Endothelial cell (in vitro differentiated cells): Measurements from ENCODE around the gene SMIM29. TPM values are rescaled to one million over a fixed set of nuclear protein-coding genes. Genes with fewer than 3 reads are reported as not detected.
"Not testable (repeated sequence)": the region's sequence is repeated elsewhere in the genome, so short reads cannot be mapped to it uniquely, and the experiment has no call there.

ENCODE experiments used
- DNase-seq: peaks from one replicate; pipeline ENCODE4 v3.0.0; 2021; ENCODE audit warnings: low spot score
- H3K27ac Mint-ChIP-seq: one replicate; pipeline ENCODE4 v1.8.0; 2021; ENCODE audit warnings: mixed read lengths, inconsistent platforms; ENCODE audit not compliant: unreplicated experiment
- H3K27me3 Mint-ChIP-seq: one replicate; pipeline ENCODE4 v1.8.0; 2021; ENCODE audit warnings: mild to moderate bottlenecking, moderate library complexity, mixed read lengths, inconsistent platforms; ENCODE audit not compliant: unreplicated experiment
- H3K36me3 Mint-ChIP-seq: one replicate; pipeline ENCODE4 v1.8.0; 2021; ENCODE audit warnings: mild to moderate bottlenecking, low read depth, mixed read lengths, inconsistent platforms; ENCODE audit not compliant: unreplicated experiment
- H3K4me1 Mint-ChIP-seq: one replicate; pipeline ENCODE4 v1.8.0; 2021; ENCODE audit warnings: mild to moderate bottlenecking, mixed read lengths, inconsistent platforms; ENCODE audit not compliant: unreplicated experiment
- H3K4me3 Mint-ChIP-seq: one replicate; pipeline ENCODE4 v1.8.0; 2021; ENCODE audit warnings: mild to moderate bottlenecking, mixed read lengths, inconsistent platforms; ENCODE audit not compliant: unreplicated experiment
- H3K9me3 Mint-ChIP-seq: one replicate; pipeline ENCODE4 v1.8.0; 2021; ENCODE audit warnings: mixed read lengths, inconsistent platforms; ENCODE audit not compliant: unreplicated experiment
- CTCF ChIP-seq: fragments of 200-600 bp; sonication (generic); IDR thresholded peaks from one replicate; pipeline ENCODE4 v1.5.0; 2021; ENCODE audit warnings: antibody characterized with exemption; ENCODE audit not compliant: unreplicated experiment
- total RNA-seq: library from RNA; stranded (reverse); fragmentation: NEBNext Ultra II Directional; extraction: Animal tissue kit (Norgen Biotek cat#: 25700); gene quantifications from one replicate; pipeline ENCODE4 v1.2.1, GENCODE V29; 2021; ENCODE audit not compliant: unreplicated experiment

Gene SMIM29
- total RNA-seq, 1 donor from 2014 or later, result 44.3 TPM

GRCh38 chr6:34267746-34268145 lies 18.9 kb upstream of the SMIM29 start:
- H3K36me3 Mint-ChIP-seq, result peaks cover 24% of the 10 kb centered on the region
- no peaks in the 10 kb centered on the region for H3K9me3 Mint-ChIP-seq
- peaks cover 4% of the 10 kb centered on the region for H3K27me3 Mint-ChIP-seq
- H3K27ac Mint-ChIP-seq, result no peak overlapping the region
- no peak for TF ChIP-seq CTCF
- no peak overlapping the region for H3K4me3 Mint-ChIP-seq
- peaks cover 11% of the 10 kb centered on the region for H3K4me1 Mint-ChIP-seq
- no peak for DNase-seq

GRCh38 chr6:34263484-34263883 lies 14.7 kb upstream of the SMIM29 start:
- H3K9me3 Mint-ChIP-seq, H3K4me1 Mint-ChIP-seq, H3K27ac Mint-ChIP-seq, DNase-seq, H3K27me3 Mint-ChIP-seq: not testable (repeated sequence)
- Mint-ChIP-seq H3K36me3 (peaks cover 31% of the 10 kb centered on the region), H3K4me3 (peak overlapping the region; percentile 51)

GRCh38 chr6:34260576-34261267 lies 11.9 kb upstream of the SMIM29 start:
- no peak for TF ChIP-seq CTCF
- no peaks in the 10 kb centered on the region for H3K27me3 Mint-ChIP-seq
- H3K4me1 Mint-ChIP-seq, result no peaks in the 10 kb centered on the region
- H3K9me3 Mint-ChIP-seq, result no peaks in the 10 kb centered on the region
- peaks cover 31% of the 10 kb centered on the region for H3K36me3 Mint-ChIP-seq
- DNase-seq, result no peak
- H3K27ac Mint-ChIP-seq, result no peak overlapping the region
- no peak overlapping the region for H3K4me3 Mint-ChIP-seq

- no peak for TF ChIP-seq CTCF
- no peaks in the 10 kb centered on the region for H3K4me1 Mint-ChIP-seq
- H3K27me3 Mint-ChIP-seq, result no peaks in the 10 kb centered on the region
- peak overlapping the region; percentile 73 for H3K4me3 Mint-ChIP-seq
- DNase-seq, result no peak
- H3K27ac Mint-ChIP-seq, result no peak overlapping the region
- H3K36me3 Mint-ChIP-seq, result peaks cover 25% of the 10 kb centered on the region
- no peaks in the 10 kb centered on the region for H3K9me3 Mint-ChIP-seq
Observed at GRCh38 chr6:34259529-34260069, 10.8 kb upstream of the SMIM29 start.

GRCh38 chr6:34252395-34252794 lies 3.6 kb upstream of the SMIM29 start:
- not testable (repeated sequence) for H3K36me3 Mint-ChIP-seq, H3K27ac Mint-ChIP-seq, DNase-seq, H3K9me3 Mint-ChIP-seq, H3K4me3 Mint-ChIP-seq, H3K27me3 Mint-ChIP-seq
- H3K4me1 Mint-ChIP-seq, result peaks cover 15% of the 10 kb centered on the region
